Esophagus muscularis mucosa (tissue), 4 donors: ENCODE measurements around the gene SETBP1.

Experiments
- EP300 ChIP-seq: sonication (generic); formaldehyde crosslinking; IDR thresholded peaks from one replicate; pipeline ENCODE4 v1.6.1; 2017; ENCODE audit warnings: antibody characterized with exemption
- POLR2A ChIP-seq: fragments of 450-650 bp; IDR thresholded peaks from one replicate; pipeline ENCODE4 v1.6.1; 2017; ENCODE audit warnings: antibody characterized with exemption, moderate library complexity, mild to moderate bottlenecking, low read depth
- TF ChIP-seq, protein P1 (sequence below), 3 experiments: fragments of 200-600 bp in 2 of 3; fragments of 450-650 bp in 1 of 3; sonication (generic) in 2 of 3; IDR thresholded peaks; one replicate each; pipeline ENCODE4 v1.5.1; 2017 to 2019; ENCODE audit warnings: antibody characterized with exemption in 3 of 3, mild to moderate bottlenecking in 2 of 3, moderate library complexity in 1 of 3

GRCh38 chr18:44871771-44872170 lies 191.1 kb downstream of the SETBP1 start:
- TF ChIP-seq, protein P1, sequence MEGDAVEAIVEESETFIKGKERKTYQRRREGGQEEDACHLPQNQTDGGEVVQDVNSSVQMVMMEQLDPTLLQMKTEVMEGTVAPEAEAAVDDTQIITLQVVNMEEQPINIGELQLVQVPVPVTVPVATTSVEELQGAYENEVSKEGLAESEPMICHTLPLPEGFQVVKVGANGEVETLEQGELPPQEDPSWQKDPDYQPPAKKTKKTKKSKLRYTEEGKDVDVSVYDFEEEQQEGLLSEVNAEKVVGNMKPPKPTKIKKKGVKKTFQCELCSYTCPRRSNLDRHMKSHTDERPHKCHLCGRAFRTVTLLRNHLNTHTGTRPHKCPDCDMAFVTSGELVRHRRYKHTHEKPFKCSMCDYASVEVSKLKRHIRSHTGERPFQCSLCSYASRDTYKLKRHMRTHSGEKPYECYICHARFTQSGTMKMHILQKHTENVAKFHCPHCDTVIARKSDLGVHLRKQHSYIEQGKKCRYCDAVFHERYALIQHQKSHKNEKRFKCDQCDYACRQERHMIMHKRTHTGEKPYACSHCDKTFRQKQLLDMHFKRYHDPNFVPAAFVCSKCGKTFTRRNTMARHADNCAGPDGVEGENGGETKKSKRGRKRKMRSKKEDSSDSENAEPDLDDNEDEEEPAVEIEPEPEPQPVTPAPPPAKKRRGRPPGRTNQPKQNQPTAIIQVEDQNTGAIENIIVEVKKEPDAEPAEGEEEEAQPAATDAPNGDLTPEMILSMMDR (IDR thresholded peaks at IDR 0.05), result no peak
- TF ChIP-seq POLR2A (no peak), EP300 (no peak)
